Measurements from ENCODE around the gene CASKIN1. TPM values are rescaled to one million over a fixed set of nuclear protein-coding genes. Genes with fewer than 3 reads are reported as not detected.

The CASKIN1 gene
- total and polyA plus RNA-seq, 2 experiments from 2014 or later, result 1.0 to 6.2 TPM

DNA sequence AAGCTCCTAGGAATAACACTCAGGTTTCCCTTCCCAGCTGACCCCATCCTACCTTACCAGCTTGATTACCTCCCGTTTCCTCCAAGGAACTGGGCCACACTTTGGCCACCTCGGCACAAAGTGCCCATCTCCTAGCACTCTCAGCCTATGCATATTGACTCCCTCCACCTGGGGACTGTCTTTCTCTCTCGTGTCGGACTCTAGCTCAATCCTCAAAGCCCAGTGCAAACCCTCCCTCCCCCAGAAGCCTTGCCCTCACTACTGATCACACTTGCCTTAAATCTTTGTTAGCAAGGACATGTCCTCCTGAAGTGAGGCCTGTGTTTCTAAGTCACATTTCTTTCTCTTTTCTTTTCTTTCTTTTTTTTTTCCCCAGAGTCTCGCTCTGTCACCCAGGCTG is 50.6 kb downstream of the CASKIN1 start (continued):
- TF ChIP-seq, protein P1, sequence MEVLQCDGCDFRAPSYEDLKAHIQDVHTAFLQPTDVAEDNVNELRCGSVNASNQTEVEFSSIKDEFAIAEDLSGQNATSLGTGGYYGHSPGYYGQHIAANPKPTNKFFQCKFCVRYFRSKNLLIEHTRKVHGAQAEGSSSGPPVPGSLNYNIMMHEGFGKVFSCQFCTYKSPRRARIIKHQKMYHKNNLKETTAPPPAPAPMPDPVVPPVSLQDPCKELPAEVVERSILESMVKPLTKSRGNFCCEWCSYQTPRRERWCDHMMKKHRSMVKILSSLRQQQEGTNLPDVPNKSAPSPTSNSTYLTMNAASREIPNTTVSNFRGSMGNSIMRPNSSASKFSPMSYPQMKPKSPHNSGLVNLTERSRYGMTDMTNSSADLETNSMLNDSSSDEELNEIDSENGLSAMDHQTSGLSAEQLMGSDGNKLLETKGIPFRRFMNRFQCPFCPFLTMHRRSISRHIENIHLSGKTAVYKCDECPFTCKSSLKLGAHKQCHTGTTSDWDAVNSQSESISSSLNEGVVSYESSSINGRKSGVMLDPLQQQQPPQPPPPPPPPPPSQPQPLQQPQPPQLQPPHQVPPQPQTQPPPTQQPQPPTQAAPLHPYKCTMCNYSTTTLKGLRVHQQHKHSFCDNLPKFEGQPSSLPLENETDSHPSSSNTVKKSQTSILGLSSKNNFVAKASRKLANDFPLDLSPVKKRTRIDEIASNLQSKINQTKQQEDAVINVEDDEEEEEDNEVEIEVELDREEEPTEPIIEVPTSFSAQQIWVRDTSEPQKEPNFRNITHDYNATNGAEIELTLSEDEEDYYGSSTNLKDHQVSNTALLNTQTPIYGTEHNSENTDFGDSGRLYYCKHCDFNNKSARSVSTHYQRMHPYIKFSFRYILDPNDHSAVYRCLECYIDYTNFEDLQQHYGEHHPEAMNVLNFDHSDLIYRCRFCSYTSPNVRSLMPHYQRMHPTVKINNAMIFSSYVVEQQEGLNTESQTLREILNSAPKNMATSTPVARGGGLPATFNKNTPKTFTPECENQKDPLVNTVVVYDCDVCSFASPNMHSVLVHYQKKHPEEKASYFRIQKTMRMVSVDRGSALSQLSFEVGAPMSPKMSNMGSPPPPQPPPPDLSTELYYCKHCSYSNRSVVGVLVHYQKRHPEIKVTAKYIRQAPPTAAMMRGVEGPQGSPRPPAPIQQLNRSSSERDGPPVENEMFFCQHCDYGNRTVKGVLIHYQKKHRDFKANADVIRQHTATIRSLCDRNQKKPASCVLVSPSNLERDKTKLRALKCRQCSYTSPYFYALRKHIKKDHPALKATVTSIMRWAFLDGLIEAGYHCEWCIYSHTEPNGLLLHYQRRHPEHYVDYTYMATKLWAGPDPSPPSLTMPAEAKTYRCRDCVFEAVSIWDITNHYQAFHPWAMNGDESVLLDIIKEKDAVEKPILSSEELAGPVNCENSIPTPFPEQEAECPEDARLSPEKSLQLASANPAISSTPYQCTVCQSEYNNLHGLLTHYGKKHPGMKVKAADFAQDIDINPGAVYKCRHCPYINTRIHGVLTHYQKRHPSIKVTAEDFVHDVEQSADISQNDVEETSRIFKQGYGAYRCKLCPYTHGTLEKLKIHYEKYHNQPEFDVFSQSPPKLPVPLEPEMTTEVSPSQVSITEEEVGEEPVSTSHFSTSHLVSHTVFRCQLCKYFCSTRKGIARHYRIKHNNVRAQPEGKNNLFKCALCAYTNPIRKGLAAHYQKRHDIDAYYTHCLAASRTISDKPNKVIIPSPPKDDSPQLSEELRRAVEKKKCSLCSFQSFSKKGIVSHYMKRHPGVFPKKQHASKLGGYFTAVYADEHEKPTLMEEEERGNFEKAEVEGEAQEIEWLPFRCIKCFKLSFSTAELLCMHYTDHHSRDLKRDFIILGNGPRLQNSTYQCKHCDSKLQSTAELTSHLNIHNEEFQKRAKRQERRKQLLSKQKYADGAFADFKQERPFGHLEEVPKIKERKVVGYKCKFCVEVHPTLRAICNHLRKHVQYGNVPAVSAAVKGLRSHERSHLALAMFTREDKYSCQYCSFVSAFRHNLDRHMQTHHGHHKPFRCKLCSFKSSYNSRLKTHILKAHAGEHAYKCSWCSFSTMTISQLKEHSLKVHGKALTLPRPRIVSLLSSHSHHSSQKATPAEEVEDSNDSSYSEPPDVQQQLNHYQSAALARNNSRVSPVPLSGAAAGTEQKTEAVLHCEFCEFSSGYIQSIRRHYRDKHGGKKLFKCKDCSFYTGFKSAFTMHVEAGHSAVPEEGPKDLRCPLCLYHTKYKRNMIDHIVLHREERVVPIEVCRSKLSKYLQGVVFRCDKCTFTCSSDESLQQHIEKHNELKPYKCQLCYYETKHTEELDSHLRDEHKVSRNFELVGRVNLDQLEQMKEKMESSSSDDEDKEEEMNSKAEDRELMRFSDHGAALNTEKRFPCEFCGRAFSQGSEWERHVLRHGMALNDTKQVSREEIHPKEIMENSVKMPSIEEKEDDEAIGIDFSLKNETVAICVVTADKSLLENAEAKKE (CRISPR knock-in tag; IDR thresholded peaks at IDR 0.05), result no peak

DNA sequence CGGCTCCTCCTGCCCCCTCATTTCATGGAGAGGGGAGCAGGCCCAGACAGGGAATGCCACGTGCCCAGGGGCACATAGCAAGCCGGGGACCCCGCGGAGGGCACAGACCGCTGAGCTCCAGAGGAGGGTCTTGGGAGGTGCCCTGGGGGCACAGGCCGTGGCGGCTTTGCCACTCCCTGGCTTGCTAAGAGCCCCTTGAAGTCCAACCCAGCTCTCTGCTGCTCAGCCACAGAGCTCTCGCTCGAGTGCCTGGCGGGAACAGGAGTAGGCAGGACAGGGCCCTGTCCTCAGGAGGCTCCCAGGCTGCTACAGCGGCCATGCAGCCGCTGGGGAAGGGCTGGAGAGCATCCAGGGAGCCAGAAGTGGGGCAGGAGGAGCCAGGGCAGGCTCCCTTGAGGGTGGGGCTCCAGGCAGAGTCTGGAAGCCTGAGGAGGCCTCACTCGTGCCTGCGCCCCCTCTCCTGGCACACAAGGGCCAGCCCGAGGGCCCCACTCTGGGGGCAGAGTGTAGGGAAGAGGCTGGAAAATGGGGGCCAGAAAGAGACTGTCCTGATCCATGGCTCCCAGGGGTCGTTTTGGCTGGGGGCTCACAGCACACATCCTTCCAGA is 52.4 kb downstream of the CASKIN1 start:
- no peak overlapping the region for H2AFZ ChIP-seq
- Mint-ChIP-seq H3K9me3 (no peaks in the 10 kb centered on the region), H3K4me1 (no peaks in the 10 kb centered on the region; the same call in 2 of the 3 replicates), H3K36me3 (ENCODE audit: low read depth) (no peaks in the 10 kb centered on the region), H3K27ac (no peak overlapping the region), H3K27me3 (ENCODE audit: insufficient read depth, low read depth, poor library complexity) (peaks cover 10% of the 10 kb centered on the region), H3K4me3 (no peak overlapping the region)
- H3K4me1 ChIP-seq (ENCODE audit: insufficient read depth), result no peaks in the 10 kb centered on the region
- peaks cover 11% of the 10 kb centered on the region for H3F3A ChIP-seq (replicated peaks; ENCODE audit: low read depth)
- peaks cover 9% of the 10 kb centered on the region; the same call in 1 of the 2 replicates for H3K27me3 ChIP-seq (ENCODE audit: insufficient read depth)
- H3K79me2 ChIP-seq (replicated peaks; ENCODE audit: insufficient read depth), result no peaks in the 10 kb centered on the region
- H4K20me1 ChIP-seq (replicated peaks; ENCODE audit: insufficient read depth), result no peaks in the 10 kb centered on the region
- no peak overlapping the region for H3K4me2 ChIP-seq
- no peak overlapping the region for H3K27ac ChIP-seq (ENCODE audit: low read depth)
- no peaks in the 10 kb centered on the region for H3K9me2 ChIP-seq (ENCODE audit: insufficient read depth)
- DNase-seq (ENCODE audit: low spot score), result peak; percentile 4
- no peaks in the 10 kb centered on the region for H3K36me3 ChIP-seq (ENCODE audit: insufficient read depth)
- H3K4me3 ChIP-seq, result no peak overlapping the region
- ATAC-seq, result no peak
- TF ChIP-seq EZH2phosphoT487 (IDR thresholded peaks at IDR 0.05; ENCODE audit: unreplicated experiment) (no peak), CTCF (conservative IDR thresholded peaks at IDR 0.05; ENCODE audit: low read depth in 2 of 2) (no peak), POLR2AphosphoS5 (IDR thresholded peaks at IDR 0.05; ENCODE audit: low read depth) (no peak), JUNB (IDR thresholded peaks at IDR 0.05; ENCODE audit: unreplicated experiment) (no peak)
- TF ChIP-seq, protein P2, sequence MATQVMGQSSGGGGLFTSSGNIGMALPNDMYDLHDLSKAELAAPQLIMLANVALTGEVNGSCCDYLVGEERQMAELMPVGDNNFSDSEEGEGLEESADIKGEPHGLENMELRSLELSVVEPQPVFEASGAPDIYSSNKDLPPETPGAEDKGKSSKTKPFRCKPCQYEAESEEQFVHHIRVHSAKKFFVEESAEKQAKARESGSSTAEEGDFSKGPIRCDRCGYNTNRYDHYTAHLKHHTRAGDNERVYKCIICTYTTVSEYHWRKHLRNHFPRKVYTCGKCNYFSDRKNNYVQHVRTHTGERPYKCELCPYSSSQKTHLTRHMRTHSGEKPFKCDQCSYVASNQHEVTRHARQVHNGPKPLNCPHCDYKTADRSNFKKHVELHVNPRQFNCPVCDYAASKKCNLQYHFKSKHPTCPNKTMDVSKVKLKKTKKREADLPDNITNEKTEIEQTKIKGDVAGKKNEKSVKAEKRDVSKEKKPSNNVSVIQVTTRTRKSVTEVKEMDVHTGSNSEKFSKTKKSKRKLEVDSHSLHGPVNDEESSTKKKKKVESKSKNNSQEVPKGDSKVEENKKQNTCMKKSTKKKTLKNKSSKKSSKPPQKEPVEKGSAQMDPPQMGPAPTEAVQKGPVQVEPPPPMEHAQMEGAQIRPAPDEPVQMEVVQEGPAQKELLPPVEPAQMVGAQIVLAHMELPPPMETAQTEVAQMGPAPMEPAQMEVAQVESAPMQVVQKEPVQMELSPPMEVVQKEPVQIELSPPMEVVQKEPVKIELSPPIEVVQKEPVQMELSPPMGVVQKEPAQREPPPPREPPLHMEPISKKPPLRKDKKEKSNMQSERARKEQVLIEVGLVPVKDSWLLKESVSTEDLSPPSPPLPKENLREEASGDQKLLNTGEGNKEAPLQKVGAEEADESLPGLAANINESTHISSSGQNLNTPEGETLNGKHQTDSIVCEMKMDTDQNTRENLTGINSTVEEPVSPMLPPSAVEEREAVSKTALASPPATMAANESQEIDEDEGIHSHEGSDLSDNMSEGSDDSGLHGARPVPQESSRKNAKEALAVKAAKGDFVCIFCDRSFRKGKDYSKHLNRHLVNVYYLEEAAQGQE (IDR thresholded peaks at IDR 0.05; ENCODE audit: unreplicated experiment), result no peak
- TF ChIP-seq, protein P3, sequence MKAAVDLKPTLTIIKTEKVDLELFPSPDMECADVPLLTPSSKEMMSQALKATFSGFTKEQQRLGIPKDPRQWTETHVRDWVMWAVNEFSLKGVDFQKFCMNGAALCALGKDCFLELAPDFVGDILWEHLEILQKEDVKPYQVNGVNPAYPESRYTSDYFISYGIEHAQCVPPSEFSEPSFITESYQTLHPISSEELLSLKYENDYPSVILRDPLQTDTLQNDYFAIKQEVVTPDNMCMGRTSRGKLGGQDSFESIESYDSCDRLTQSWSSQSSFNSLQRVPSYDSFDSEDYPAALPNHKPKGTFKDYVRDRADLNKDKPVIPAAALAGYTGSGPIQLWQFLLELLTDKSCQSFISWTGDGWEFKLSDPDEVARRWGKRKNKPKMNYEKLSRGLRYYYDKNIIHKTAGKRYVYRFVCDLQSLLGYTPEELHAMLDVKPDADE (IDR thresholded peaks at IDR 0.05), result no peak

Measured in GM23338 (cell line).